K562 (cell line): Measurements from ENCODE around the gene PLCG2. TPM values are rescaled to one million over a fixed set of nuclear protein-coding genes. Genes with fewer than 3 reads are reported as not detected.

ENCODE experiments used
- EWSR1 ChIP-seq: fragments of 450-650 bp; IDR thresholded peaks from 2 replicates; pipeline ENCODE4 v1.6.1; 2018; ENCODE audit warnings: borderline replicate concordance, mild to moderate bottlenecking, low read depth, moderate library complexity; ENCODE audit not compliant: partially characterized antibody
- FIP1L1 ChIP-seq: fragments of 200-400 bp; formaldehyde crosslinking; IDR thresholded peaks from 2 replicates; pipeline ENCODE4 v1.6.1; 2018; ENCODE audit warnings: mild to moderate bottlenecking, low read depth, low read length; ENCODE audit not compliant: poor library complexity, severe bottlenecking
- HOMEZ ChIP-seq: fragments of 250-450 bp; sonication (Bioruptor Pico); IDR thresholded peaks from 2 replicates; pipeline ENCODE4 v1.4.0; 2020; ENCODE audit warnings: mild to moderate bottlenecking, moderate library complexity
- IRF9 ChIP-seq: fragments of 450-650 bp; IDR thresholded peaks from 2 replicates; pipeline ENCODE4 v1.6.1; 2016; ENCODE audit warnings: missing biosample characterization, missing genetic modification characterization
- KLF6 ChIP-seq: fragments of 250-450 bp; sonication (Bioruptor Pico); IDR thresholded peaks from 2 replicates; pipeline ENCODE4 v1.4.0; 2020; ENCODE audit warnings: mild to moderate bottlenecking, moderate library complexity, borderline replicate concordance
- MCM3 ChIP-seq: fragments of 450-650 bp; IDR thresholded peaks from 2 replicates; pipeline ENCODE4 v1.6.1; 2016
- PCBP2 ChIP-seq: fragments of 200-400 bp; formaldehyde crosslinking; IDR thresholded peaks from 2 replicates; pipeline ENCODE4 v1.6.1; 2018; ENCODE audit warnings: low read length, low read depth, mild to moderate bottlenecking, moderate library complexity; ENCODE audit not compliant: poor library complexity, severe bottlenecking
- RFX7 ChIP-seq: fragments of 250-450 bp; sonication (Bioruptor Pico); IDR thresholded peaks from 2 replicates; pipeline ENCODE4 v1.5.1; 2021; ENCODE audit warnings: mild to moderate bottlenecking
- ZBTB1 ChIP-seq: sonication (generic); formaldehyde crosslinking; IDR thresholded peaks from 2 replicates; pipeline ENCODE4 v1.8.1; 2023; ENCODE audit warnings: missing genetic modification reagents, low read depth, mild to moderate bottlenecking, borderline replicate concordance
- ZBTB8A ChIP-seq: fragments of 450-650 bp; IDR thresholded peaks from 2 replicates; pipeline ENCODE4 v1.6.1; 2018; ENCODE audit warnings: mild to moderate bottlenecking, moderate library complexity; ENCODE audit not compliant: partially characterized antibody
- polyA plus RNA-seq, 8 experiments: library from polyadenylated mRNA; depleted of rRNA in 4 of 8; stranded (reverse) in 5 of 8; unstranded in 3 of 8; fragments of >200 nt; fragmentation: Nextera tagmentation in 2 of 8; fragmentation: Illumina TruSeq in 1 of 8; extraction: Ambion mirVana in 2 of 8; extraction: Trizol in 1 of 8; gene quantifications; 2 replicates each; pipeline versions ENCODE4 v1.2.1 to v1.2.3, GENCODE V29; 2011 to 2014; ENCODE audit warnings: inconsistent platforms in 1 of 8, missing spikeins in 1 of 8
- total RNA-seq, 7 experiments: library from RNA; depleted of rRNA in 6 of 7; stranded (reverse); fragments of >200 nt in 6 of 7; fragmentation: Illumina TruSeq in 2 of 7; extraction: Trizol in 2 of 7; gene quantifications; 2 replicates each; pipeline versions ENCODE4 v1.2.1 to v1.2.3, GENCODE V29; 2011 to 2021; ENCODE audit warnings: low replicate concordance in 1 of 7
- TF ChIP-seq, protein P1 (sequence below), 2 experiments: fragments of 450-650 bp; IDR thresholded peaks; 2 replicates each; pipeline ENCODE4 v1.6.1; 2016; ENCODE audit warnings: mild to moderate bottlenecking in 2 of 2, borderline replicate concordance in 1 of 2, low read depth in 1 of 2, moderate library complexity in 1 of 2

The PLCG2 gene
- total and polyA plus RNA-seq, 9 of the 15 experiments (the other 6 are each of a cell fraction or from before 2014, with no cell fraction given), result 0.94 to 7.1 (median 3.1) TPM

DNA sequence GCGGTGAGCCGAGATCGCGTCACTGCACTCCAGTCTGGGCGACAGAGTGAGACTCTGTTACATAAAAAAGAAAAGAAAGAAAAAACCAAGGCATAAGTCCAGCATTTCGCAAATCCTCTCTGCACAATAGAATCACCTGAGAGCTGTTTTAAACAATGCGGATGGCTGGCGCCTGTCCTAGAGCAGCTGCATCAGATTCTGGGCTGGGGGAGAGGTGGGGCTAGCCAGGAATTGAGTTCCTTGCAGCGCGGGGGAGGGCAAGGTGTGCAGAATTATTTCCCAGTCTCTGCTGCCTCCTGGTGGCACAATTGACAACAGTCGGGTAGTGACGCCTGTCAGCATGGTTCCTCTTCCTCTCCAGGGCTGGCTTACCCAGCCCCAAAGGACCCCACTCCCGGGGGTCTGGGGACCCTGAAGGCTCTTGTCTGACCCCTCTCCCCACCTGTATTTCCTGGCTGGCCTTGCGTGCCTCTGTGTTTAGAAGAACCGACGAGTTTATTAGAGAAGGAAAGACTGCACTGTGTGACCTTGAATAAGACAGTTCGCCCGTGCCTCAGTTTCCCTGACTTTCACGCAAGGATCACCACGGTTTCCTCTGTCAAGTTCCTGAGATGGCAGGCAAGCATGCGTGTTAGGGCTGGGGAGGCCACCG, 41.1 kb upstream of the PLCG2 start (continued):
- TF ChIP-seq ZBTB8A (no peak), PCBP2 (no peak), ZBTB1 (CRISPR knock-in tag) (no peak), RFX7 (CRISPR knock-in tag) (no peak), IRF9 (tag) (no peak), KLF6 (CRISPR knock-in tag) (no peak), FIP1L1 (no peak), EWSR1 (no peak), HOMEZ (CRISPR knock-in tag) (no peak), MCM3 (no peak)
- TF ChIP-seq, protein P1, sequence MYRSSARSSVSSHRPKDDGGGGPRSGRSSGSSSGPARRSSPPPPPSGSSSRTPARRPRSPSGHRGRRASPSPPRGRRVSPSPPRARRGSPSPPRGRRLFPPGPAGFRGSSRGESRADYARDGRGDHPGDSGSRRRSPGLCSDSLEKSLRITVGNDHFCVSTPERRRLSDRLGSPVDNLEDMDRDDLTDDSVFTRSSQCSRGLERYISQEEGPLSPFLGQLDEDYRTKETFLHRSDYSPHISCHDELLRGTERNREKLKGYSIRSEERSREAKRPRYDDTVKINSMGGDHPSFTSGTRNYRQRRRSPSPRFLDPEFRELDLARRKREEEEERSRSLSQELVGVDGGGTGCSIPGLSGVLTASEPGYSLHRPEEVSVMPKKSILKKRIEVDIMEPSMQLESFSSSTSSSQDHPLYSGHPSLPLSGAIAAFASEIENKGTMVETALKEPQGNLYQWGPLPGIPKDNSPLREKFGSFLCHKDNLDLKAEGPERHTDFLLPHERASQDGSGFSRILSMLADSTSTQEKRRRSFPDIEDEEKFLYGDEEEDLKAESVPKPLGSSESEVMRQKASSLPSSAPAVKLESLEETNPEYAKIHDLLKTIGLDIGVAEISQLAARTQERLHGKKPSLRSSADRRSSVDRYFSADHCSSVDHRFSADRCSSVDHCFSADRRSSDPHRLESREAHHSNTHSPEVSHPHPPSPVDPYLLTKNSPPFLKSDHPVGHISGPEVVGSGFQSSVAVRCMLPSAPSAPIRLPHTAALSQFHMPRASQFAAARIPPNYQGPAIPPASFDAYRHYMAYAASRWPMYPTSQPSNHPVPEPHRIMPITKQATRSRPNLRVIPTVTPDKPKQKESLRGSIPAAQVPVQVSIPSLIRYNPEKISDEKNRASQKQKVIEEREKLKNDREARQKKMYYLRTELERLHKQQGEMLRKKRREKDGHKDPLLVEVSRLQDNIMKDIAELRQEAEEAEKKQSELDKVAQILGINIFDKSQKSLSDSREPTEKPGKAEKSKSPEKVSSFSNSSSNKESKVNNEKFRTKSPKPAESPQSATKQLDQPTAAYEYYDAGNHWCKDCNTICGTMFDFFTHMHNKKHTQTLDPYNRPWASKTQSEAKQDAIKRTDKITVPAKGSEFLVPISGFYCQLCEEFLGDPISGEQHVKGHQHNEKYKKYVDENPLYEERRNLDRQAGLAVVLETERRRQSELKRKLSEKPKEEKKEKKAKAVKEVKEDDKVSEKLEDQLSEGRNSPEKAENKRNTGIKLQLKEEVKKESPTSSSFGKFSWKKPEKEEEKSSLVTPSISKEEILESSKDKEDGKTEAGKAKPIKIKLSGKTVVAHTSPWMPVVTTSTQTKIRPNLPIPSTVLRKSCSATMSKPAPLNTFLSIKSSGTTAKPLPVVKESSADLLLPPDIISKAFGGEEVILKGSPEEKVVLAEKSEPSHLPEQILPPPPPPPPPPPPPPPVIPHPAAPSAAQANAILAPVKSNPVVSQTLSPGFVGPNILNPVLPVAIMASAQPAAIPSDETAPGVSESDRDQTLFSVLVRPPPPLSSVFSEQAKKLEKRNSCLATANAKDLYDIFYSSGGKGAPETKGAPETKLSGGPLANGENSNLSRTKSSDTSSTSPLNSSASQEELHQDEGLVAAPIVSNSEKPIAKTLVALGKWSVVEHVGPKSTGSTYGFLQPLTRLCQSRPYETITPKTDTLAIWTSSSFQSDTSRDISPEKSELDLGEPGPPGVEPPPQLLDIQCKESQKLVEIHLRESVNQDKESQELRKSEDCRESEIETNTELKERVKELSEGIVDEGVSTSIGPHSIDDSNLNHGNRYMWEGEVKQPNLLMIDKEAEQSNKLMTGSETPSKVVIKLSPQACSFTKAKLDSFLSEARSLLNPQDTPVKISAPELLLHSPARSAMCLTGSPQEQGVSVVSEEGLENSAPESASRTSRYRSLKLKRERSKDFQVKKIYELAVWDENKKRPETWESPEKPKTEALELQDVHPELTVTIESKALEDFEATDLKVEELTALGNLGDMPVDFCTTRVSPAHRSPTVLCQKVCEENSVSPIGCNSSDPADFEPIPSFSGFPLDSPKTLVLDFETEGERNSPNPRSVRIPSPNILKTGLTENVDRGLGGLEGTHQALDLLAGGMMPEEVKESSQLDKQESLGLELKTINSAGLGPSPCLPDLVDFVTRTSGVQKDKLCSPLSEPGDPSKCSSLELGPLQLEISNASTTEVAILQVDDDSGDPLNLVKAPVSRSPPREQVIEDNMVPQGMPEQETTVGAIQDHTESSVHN (IDR thresholded peaks at IDR 0.05; ENCODE audit: borderline replicate concordance in 1 of 2, low read depth in 1 of 2), result no peak
